ENCODE data around the gene HEPH.

Gene HEPH

GRCh38 chrX:66166671-66167070, 2.6 kb downstream of the HEPH start:
- no peak for DNase-seq (ENCODE audit: low read depth)
- H3K4me3 ChIP-seq (ENCODE audit: low read depth, low read length) = no peak overlapping the region
- TF ChIP-seq, protein P1, sequence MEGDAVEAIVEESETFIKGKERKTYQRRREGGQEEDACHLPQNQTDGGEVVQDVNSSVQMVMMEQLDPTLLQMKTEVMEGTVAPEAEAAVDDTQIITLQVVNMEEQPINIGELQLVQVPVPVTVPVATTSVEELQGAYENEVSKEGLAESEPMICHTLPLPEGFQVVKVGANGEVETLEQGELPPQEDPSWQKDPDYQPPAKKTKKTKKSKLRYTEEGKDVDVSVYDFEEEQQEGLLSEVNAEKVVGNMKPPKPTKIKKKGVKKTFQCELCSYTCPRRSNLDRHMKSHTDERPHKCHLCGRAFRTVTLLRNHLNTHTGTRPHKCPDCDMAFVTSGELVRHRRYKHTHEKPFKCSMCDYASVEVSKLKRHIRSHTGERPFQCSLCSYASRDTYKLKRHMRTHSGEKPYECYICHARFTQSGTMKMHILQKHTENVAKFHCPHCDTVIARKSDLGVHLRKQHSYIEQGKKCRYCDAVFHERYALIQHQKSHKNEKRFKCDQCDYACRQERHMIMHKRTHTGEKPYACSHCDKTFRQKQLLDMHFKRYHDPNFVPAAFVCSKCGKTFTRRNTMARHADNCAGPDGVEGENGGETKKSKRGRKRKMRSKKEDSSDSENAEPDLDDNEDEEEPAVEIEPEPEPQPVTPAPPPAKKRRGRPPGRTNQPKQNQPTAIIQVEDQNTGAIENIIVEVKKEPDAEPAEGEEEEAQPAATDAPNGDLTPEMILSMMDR (IDR thresholded peaks at IDR 0.05; ENCODE audit: low read depth, low read length, missing control alignments) = no peak
- in situ Hi-C loops (cut with HindIII; ENCODE audit: low sequenced_read_pairs) = no loop called here

- DNase-seq (ENCODE audit: low read depth) = no peak
- in situ Hi-C loops (cut with HindIII; ENCODE audit: low sequenced_read_pairs) = no loop called here
- no peak overlapping the region for H3K4me3 ChIP-seq (ENCODE audit: low read depth, low read length)
- TF ChIP-seq, protein P1 (IDR thresholded peaks at IDR 0.05; ENCODE audit: low read depth, low read length, missing control alignments) = no peak
Observed at GRCh38 chrX:66167431-66167830, 3.4 kb downstream of the HEPH start.

DNA sequence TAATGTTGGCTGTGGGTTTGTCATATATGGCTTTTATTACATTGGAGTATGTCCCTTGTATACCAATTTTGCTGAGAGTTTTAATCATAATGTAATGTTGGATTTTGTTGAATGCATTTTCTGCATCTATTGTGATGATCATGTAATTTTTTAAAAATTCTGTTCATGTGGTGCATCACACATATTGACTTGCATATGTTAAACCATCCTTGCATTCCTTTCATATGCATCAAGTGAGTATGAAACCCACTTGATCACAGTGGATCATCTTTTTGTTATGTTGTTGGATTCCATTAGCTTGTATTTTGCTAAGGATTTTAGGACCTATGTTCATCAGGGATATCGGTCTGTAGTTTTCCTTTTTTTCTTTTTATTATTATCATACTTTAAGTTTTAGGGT, 12.1 kb downstream of the HEPH start:
- TF ChIP-seq, protein P1 (IDR thresholded peaks at IDR 0.05; ENCODE audit: low read depth, low read length, missing control alignments) = no peak
- in situ Hi-C loops (cut with HindIII; ENCODE audit: low sequenced_read_pairs) = no loop called here
- DNase-seq (ENCODE audit: low read depth) = no peak
- no peak overlapping the region for H3K4me3 ChIP-seq (ENCODE audit: low read depth, low read length)

DNA sequence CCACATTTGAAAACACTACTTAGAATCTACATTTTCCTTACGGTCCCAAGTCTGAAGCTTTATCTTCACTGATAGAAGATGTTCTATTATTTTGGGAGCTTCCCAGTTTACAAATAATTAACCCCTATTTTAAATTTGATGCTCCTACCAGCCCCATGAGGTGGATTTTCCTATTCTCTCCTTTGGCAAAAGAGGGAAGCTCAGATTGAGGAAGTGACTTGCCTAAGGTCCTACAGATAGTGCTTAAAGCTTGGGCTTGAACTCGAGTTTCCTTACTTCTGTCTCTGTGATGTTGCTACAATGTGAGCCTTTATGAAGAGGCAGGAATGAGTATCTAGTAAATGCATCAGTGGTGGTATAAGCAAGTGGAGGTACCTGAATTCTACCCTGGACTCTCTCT, 27.5 kb downstream of the HEPH start:
- no peak overlapping the region for H3K4me3 ChIP-seq (ENCODE audit: low read depth, low read length)
- no peak for DNase-seq (ENCODE audit: low read depth)
- in situ Hi-C loops (cut with HindIII; ENCODE audit: low sequenced_read_pairs) = no loop called here
- TF ChIP-seq, protein P1 (IDR thresholded peaks at IDR 0.05; ENCODE audit: low read depth, low read length, missing control alignments) = no peak

DNA sequence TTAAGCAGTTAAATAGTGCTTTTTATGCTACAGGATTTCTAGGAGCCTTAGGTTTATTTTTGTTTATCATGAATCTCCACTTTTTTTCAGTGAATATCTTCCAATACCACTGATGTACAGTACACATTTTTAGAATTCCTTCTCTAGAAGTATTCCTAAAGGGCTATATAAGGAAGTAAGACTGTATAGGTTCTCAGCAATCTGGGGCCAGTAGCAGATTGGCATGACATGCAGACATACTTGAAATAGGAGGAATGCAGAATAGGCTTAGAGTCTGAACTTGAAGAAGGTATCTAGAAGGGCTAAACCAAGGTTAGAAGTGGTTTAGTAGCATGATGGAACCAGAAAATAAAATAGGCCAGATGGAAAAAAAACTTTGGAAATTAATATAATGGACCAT, 29.8 kb downstream of the HEPH start:
- TF ChIP-seq, protein P1 (IDR thresholded peaks at IDR 0.05; ENCODE audit: low read depth, low read length, missing control alignments) = no peak
- in situ Hi-C loops (cut with HindIII; ENCODE audit: low sequenced_read_pairs) = no loop called here
- DNase-seq (ENCODE audit: low read depth) = no peak
- no peak overlapping the region for H3K4me3 ChIP-seq (ENCODE audit: low read depth, low read length)

DNA sequence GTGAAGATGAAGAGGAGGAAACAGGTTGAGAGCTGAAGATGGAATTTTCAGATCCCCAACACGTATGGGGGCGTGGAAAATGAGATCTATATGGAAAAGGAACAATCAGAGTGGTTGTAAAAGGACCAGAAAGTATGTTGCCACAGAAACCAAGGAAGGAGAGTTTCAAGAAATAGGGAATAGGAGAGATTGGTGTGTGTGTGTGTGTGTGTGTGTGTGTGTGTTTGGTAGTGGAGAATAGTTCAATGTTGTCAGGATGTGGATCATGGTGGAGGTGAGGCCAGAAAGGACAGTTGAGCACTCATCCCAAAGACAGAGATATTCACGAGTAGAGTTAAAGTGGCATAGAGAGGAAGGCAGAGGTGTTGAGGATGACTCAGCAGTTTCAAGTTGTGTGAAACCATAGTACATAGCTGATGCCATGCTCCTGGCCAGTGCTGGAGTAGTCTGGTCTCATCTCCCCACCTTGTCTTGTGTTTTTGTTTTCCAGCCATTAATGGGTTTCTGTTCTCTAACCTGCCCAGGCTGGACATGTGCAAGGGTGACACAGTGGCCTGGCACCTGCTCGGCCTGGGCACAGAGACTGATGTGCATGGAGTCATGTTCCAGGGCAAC, 36.1 kb downstream of the HEPH start:
- in situ Hi-C loops (cut with HindIII; ENCODE audit: low sequenced_read_pairs) = no loop called here
- DNase-seq (ENCODE audit: low read depth) = no peak

More for the DNA sequence above, 36.1 kb downstream of the HEPH start:
- TF ChIP-seq, protein P1 (IDR thresholded peaks at IDR 0.05; ENCODE audit: low read depth, low read length, missing control alignments) = no peak
- H3K4me3 ChIP-seq (ENCODE audit: low read depth, low read length) = no peak overlapping the region
